GM19043 (cell line): ENCODE data around the gene ADORA3.

Experiments
- ATAC-seq: cut with Tn5 transposase; IDR thresholded peaks from one replicate; pipeline ENCODE4 v1.9.1; 2021; ENCODE audit warnings: low read depth; ENCODE audit not compliant: unreplicated experiment

ADORA3 gene

DNA sequence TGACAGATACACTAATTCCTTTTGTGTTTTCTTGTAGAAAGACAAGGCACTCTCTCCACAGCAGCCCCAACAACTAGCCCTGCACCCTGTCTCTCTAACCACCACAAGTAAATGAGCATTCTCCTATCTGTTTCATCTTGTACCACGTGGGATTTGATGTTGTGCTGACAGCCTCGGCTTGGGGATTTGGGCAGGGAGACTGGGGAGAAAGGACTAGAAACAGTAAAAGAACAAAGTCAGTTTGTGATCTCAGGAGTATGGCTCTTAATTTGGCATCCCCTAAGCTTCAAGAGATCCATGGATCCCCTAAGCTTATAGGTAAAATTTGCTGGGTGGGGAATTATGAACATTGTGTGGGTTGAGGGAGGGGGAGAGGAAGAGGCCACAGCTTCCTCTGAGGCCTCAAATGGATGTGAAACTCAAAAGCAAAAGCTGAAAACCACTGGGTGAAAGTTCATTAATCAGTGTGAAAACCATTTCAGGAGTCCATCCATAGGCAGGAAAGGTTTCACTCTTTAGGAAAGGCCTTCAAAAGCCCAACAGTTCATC, 26.6 kb downstream of the ADORA3 start:
- ATAC-seq: peak; percentile 55

DNA sequence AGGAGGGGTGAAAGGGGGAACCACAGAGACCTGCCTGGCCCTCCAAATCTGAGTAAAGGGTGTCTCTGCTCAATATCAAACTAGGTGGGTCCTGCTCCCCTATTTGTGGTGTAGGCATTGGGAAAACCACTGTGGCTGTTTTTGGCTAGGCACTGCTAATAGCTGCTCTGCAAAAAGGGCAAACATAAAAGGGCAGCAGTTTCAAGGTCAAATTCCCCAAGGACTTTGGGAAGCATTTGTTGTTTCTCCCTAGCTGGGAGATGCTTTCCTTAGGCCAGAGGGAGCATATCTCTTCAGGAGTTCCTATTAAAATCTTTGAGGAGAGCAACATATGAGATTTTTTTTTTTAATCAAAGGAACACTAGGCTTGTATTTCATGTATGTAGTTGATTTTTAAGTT, 27.2 kb downstream of the ADORA3 start:
- no peak for ATAC-seq

DNA sequence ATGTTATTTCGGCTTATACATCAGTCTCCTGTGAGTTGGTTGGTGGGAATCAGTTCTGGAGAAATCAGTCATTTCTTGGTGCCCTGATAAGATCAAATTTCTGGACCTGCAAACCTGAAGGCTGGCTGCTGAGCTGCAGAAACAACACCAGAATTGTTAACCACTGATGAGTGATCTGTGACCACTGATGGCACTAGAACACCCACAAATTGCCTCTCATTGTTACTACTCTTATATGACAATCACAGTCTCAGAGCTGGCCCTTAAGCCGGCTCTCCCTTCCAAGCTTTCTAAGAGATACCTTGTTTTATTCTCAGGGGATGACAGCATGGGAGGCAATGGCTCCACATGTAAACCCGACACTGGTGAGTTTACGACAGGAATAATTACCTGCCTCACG, 27.7 kb downstream of the ADORA3 start:
- no peak for ATAC-seq

DNA sequence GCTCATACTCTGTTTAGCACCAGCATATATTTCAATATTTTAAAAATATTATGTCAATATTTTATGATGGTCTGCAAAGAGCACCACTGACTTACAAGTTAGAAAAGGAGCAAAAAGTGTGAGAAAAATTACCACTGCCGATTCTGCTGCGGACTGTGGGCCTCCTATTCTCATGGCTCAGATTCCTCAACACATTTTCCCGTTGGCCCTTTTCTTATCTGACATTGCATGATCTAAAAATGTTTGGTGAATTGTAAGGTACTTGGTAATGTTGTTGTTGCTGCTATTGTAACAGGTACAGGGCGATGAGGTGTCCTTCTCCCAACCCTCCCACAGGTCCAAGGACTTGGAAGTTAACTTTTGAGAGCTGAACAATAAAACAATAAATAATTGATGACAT, 28.9 kb downstream of the ADORA3 start:
- ATAC-seq: no peak

DNA sequence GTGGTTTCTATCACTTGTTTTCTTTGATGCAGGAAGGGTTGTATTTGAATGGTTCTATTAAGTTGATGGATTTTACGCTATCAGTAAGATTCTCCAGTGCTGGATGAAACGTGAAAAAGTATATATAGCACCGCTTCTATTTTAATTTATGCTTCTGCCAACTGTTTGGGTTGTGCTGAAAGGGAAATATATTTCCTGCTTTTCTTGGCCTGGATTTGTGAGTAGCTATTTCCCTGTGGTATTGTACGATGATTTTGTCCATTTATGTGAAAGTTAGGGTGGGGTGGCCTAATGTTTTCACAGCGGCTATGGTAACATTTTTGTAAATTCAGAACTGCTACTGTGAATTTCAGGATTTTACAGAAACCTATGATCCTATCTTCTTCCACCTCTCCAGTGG, 29.3 kb downstream of the ADORA3 start:
- ATAC-seq: no peak

DNA sequence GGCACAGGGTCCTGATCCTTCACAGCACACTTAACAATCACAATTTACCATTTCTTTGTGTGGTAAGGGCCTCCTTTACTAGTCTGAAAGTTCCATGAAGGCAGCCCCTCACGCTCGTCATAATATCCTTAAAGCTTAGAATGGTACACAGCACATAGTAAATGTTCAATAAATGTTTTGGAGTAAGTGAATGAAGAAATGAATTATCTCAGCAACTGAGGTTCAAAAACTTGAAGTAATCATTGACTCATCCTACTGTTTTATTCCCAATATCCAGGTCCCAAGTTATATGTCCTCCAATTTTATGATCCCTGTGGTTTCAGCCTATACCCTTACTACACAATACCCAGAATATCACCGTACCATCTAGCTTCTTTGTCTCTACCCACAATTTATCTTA, 31.9 kb downstream of the ADORA3 start:
- ATAC-seq: no peak

DNA sequence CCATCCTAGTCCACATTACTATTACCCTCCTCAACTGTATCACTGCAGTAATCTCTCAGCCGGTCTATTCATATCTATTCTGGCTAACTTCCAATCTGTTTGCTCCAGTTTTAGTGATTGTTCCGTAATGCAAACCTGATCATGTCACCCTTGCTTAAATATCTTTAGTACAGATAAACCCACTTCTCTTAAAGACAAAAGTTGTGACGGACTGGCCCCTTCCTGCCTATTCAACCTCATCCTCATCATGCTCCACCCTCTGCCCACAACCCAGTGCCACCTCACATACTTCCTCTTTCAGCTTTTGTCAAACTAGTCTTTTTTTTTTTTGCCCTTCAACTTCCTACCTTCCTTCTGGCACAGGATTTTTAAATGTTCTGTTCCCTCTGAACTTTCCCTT, 32.4 kb downstream of the ADORA3 start:
- ATAC-seq: no peak

DNA sequence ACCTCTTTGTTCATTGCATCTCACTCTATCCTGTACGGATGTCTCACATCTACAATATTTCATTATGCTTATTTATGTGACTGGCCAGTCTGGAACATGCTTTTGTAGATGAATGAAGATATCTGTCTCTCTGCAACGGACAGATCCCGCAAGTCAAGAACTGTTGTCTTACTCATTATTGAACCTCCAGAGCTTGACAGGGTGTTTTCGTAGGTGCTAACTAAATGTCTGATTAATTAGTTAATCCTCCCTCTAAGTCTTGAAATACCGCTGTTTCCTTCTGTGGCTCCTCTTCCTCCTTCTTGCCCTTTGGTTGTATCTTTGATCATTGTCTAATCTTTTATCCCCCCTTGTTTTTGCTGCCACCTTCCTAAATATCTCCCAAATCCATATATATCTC, 32.8 kb downstream of the ADORA3 start:
- no peak for ATAC-seq

DNA sequence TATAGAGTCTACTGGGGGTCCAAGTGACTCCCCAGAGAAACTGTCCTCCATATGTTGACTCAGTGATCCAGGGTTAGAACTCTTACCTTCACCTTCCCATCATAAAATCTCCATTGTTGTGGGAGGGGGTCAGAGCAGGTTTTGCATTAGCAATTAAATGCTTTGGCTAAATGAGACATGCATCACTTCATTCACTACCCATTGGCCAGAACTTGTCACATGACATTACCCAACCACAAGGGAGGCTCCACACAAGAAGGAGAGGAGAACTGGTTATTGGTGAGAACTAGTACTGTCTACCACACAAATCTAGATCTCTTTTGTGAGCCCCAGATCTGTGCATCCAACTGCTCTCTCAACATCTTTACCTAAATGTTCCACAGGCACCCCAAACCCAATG, 33.9 kb downstream of the ADORA3 start:
- no peak for ATAC-seq

DNA sequence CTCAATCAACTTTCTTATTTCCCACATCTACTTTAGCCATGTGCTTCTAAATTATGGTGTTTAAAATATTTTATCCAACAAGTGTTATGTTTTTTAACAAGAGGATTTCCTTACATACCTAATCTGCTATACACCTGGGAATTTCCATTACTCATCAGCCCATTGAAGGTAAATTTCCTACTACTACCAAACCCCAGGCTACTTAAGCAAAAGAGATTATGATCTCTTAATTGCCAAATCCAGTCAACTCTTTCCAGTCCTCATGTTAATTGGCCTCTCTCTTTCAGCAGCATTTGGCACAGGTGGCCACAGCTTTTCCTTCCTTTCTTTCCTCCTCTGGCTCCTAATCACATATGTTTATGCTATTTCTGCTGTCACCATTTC, 34.7 kb downstream of the ADORA3 start:
- no peak for ATAC-seq

DNA sequence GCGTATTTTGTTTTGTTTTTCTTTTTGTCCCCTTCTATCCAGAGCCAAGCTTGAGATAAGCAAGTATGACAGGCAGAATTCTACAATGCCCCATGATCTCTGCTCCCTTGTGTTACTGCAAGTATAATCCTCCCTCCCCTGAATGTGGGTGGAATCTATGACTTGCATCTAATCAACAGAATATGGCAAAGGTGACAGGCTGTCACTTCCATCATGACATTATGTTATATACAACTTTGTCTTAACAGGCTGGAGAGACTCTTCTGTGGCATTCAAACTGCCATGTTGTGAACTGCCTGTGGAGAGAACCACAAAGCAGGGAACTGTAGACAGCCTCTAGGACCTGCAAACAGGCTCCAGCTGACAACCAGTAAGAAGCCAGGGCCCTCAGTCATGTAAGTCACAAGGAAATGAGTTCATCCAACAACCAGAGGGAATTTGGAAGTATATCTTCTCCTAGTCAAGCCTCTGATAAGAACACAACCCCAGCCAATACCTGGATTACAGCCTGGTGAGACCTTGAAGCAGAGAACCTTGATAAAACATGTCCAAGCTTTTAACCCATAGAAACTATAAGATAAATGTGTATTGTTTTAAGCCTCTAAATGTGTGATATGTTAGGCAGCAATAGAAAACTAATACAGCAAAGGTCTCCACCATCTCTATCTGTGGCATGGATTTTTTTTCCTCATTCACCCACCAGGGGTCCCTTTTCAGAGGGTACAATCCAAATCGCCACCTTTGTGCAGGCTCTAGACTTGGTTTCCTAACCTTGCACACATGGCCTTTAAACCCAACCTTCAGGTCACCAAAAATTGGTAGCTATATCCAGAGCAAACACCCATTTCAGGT, 35.3 kb downstream of the ADORA3 start:
- ATAC-seq: no peak

DNA sequence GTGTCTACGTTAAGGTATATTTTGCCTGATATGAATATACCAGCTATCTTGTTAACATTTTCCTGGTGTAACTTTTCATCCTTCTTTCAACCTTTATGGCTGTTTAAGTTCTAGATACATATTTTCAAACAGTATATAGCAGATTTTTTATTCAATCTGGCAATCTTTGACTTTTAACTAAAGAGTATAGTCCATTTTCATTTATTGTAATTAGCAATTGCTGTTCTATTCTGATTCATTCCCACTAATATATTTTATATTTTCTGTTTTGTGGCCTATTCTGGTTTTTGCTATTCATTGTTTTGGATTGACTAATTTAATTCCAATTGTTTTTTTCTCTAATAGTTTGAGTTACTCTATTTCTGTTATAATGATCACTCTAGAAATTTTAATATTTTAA, 37.0 kb downstream of the ADORA3 start:
- ATAC-seq: no peak

DNA sequence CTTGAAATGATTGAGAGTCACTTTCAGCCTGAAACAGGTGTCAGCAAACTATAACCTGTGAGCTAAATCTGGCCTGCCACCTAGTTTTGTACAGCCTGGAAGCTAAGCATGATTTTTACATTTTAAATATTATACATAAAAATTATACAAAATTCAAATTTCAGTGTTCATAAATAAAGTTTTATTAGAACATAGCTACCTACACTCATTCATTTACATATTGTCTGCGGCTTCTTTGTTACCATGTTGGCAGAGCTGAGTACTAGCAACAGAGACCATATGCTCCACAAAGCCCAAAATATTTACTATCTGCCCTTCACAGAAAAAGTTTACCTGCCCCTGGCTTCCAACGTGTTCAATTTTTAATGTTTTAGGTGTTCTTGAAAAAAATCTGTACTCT, 37.7 kb downstream of the ADORA3 start:
- no peak for ATAC-seq

DNA sequence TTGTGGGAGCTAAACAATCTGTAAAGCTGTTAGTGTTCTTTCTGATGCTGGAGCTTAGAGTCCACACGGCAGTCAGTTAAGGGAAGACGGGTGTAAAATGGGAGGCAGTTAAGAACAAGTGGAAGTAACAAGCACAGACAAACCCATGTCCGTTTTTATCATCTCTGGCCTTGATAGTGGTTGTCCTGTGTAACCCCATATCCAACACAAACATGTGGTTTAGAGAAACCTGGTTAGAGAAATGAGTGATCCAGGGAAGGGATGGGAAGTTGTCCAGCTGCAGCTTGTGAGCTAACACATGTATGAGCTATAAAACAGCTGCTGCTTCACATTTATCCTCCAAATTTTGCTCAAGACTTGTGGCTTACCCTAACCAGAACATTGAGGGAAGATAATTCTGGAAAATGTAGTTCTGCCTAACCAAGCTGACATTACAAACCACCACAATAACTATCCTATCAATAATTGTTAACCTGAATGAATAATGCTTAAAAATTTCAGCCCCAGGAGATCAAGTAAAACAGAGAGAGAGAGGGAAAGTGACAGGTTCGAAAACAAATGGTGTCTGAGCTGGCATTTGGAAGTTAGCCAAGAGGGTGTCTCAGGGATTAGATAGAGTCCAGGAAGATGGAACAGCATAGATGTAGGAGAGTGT, 40.3 kb downstream of the ADORA3 start:
- ATAC-seq: no peak

DNA sequence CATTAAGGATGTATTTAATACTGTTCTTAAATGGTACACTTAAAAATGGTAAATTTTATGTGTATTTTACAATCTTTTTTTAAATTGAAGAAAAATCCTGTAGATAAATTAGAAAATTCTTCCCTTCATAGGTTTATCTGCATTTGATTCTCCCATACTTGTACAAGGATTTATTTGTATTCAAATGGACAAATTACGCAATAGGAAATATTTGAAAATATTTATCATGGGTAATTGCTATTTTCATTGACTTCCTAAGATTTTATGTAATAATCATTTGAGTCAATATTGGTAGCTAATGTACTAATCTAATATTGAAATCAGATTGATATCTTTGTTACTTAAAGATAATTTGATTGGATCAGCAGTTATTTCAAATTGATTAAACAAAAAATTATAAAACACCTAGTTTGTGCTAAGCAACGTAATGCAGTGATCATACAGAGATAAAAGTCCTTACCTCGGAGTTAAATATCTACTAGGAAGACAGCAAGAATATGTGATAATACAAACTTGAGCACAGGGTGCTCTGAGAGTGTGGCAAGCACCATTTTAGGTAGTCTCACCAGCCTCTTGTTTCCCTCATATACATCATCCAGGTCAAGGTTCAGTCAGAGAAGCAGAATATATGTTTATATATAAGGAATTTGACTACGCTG, 40.9 kb downstream of the ADORA3 start:
- ATAC-seq: no peak

DNA sequence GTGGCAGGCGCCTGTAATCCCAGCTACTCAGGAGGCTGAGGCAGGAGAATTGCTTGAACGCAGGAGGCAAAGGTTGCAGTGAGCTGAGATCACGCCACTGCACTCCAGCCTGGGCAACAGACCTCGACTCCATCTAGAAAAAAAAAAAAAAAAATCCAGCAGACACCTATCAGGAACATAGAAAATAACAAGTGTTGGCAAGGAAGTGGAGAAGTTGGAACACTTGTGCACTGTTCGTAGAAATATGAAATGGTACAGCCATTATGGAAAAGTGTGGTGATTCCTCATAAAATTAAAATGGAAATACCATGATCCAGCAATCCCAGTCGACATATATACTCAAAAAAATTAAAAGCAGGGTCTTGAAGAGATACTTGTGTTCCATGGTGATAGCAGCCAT, 41.7 kb downstream of the ADORA3 start:
- no peak for ATAC-seq

DNA sequence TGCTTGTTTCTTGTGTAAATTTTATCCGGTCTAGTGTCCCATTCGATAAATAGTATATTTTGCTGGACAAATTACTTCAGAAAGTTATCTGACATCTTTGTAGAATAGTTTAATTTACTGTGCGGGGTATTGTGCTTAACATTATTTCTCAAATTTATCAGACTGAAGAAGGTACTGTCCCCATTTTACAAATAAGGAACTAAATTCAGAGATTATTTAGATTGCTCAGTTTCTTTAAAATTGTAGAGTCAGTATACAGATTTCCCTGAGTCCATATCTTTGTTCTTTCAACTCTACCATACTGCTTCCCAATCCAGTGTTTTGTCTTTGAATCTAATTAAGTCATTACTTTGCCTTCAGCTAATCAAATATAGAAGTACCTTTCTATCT, 47.8 kb downstream of the ADORA3 start:
- no peak for ATAC-seq

DNA sequence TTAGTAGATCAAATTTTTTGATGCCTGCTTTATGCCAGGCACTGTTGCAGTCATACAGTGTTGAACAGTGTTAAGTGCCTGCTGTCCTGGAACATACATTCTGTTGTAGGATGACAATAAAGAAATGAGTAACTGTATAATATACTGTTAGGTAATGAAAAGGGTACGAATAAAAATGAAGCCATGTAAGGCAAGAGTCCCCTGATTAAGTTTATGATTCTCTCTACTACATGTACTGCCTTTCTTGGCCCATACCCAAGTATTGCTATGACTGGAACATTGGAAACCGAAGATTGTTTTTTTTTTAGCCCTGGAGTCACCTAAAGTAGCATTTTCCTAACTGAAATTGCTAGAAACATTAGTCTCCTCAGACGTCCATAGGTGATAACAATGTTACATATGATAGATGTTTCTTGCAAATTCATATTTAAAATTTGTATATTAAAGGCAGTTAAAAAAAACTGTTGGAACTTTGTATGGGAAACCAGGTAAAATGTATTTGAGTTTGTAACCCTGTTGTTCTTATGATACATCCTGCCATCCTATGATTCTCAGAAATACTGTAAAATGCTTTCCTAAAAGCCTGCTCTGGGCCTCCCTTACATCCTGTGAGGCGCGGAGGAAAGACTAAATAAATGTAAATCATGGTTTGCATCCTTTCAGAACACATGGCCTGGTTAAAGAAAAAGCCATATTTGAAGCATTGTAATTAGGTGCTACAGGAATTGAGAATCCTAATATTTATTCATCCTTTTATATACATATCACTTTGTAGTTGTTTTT, 48.4 kb downstream of the ADORA3 start:
- ATAC-seq: no peak

DNA sequence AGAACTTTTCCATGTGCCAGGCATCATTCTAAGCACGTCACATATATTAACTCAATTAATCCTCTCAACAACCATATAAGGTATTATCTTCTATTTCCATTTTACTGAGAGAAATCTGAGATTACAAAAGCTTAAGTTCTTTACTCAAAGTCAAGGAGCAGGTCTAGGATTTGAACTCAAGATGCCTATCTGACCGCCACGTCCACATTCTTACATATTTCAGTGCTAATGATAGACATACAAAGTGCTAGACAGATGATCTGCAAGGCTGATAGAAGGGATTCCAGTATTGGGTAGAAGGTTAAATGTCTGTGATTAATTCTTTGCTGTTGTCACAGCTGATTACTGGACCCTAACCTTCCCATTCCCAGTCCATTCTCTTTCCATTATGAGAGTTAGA, 49.7 kb downstream of the ADORA3 start:
- no peak for ATAC-seq

DNA sequence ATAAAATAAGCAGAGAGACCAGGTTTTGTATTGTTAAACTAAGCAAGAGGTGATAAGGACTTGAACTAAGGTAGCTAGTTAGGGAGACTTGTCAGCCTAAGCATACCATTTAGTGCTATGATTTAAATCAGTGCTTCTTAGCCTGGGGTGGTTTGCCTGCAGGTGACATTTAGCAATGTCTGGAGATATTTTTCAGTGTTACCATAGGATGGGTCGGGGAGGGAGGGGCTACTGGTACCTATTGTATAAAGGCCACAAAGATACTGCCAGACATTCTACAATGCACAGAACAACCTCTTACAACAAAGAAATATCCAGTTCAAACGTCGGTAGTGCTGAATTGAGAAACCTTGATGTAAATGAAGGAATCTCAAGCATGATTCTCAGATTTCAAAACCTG, 50.9 kb downstream of the ADORA3 start:
- ATAC-seq: no peak

DNA sequence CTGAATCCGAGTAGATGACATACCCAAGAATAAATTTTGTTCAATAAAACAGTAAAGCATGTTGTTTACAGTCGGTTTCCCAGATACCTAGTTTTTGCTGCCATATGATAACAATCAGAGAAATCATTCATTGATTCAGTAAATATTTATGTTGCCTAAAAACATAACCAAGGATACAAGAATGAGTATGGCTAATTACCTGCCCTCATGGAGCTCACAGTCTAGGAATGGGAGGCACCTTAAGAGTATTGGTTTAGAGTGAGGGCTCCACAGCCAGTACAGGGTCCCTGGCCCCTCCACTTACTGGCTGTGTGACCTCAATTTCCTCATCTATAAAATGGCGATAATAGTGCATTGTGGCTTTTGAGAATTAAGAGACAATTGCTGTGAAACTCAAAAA, 53.2 kb downstream of the ADORA3 start:
- no peak for ATAC-seq
